GM12892 (cell line): ENCODE data around the gene PTPRN2.

Experiments used
- POLR2A ChIP-seq: IDR thresholded peaks from 2 replicates; pipeline ENCODE4 v1.6.1; 2011; ENCODE audit warnings: low read depth, low read length, control low read depth
- TAF1 ChIP-seq: IDR thresholded peaks from 2 replicates; pipeline ENCODE4 v1.6.1; 2011; ENCODE audit warnings: low read depth, mild to moderate bottlenecking, control low read depth, low read length, borderline replicate concordance

DNA sequence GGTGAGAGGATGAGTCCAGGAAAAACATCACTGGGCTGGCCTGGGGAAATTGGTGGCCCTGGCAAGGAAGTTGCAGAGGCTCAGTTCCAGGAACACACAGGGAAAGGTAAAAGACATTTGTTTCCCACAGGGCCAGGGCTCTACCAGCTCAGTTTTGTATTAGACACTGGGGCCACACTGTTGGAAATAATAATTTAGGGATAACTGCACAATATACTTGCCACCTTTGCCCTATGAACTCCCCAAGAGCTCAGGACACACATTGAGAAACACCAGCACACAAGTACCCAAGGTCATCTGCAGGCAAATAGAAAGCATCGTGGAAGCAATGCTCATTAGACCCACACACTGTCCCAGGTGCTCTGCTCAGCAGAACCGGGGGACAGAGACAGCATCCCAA lies 617.6 kb downstream of the PTPRN2 start:
- no peak for TF ChIP-seq TAF1
- no peak for TF ChIP-seq POLR2A
